Adrenal gland (tissue), 12 donors: ENCODE data around the gene PRKG1. TPM values are rescaled to one million over a fixed set of nuclear protein-coding genes. Genes with fewer than 3 reads are reported as not detected.

Experiments
- DNase-seq, 7 donors: peaks; one replicate each; pipeline ENCODE4 v3.0.0-alpha.2; 2019 to 2020
- H3K27ac ChIP-seq, 5 donors: fragments of 200-600 bp; sonication (generic) in 4 of 5; 1 replicate in 3 of 5; 2 replicates in 2 of 5; pipeline versions ENCODE4 v1.5.1 to v1.8.0; 2016 to 2020; ENCODE audit warnings: mild to moderate bottlenecking in 1 of 5
- H3K27me3 ChIP-seq: fragments of 200-600 bp; 2 replicates; pipeline ENCODE4 v1.8.0; 2021
- H3K36me3 ChIP-seq, 2 donors: fragments of 200-600 bp; replicated peaks in 1 of 2; 1 replicate in 1 of 2; 2 replicates in 1 of 2; pipeline versions ENCODE4 v1.5.1 to v1.8.0; 2018 to 2022
- H3K4me1 ChIP-seq, 2 donors: fragments of 200-600 bp; replicated peaks in 1 of 2; 1 replicate in 1 of 2; 2 replicates in 1 of 2; pipeline versions ENCODE4 v1.5.1 to v1.8.0; 2018 to 2021
- H3K4me3 ChIP-seq, 4 donors: fragments of 200-600 bp; sonication (generic) in 3 of 4; one replicate each; pipeline ENCODE4 v1.5.1; 2016 to 2018
- H3K9me3 ChIP-seq, 3 donors: fragments of 200-600 bp; sonication (generic) in 1 of 3; replicated peaks in 1 of 3; 1 replicate in 2 of 3; 2 replicates in 1 of 3; pipeline versions ENCODE4 v1.5.1 to v1.8.0; 2016 to 2021
- POLR2A ChIP-seq, 2 donors: fragments of 450-650 bp; IDR thresholded peaks; one replicate each; pipeline ENCODE4 v1.6.1; 2017; ENCODE audit warnings: antibody characterized with exemption in 2 of 2, mild to moderate bottlenecking in 2 of 2, moderate library complexity in 1 of 2
- WGBS, 4 donors: extraction: QIAGEN DNeasy Blood & Tissue Kit in 2 of 4; methylation state at CpG; one replicate each; pipeline versions ENCODE4 v1.1.5 to v1.1.7; 2013 to 2017; 5-methylcytosine and 5-hydroxymethylcytosine counted together
- intact Hi-C, 2 donors: fragments of 100-400 bp; cut with DNase I; formaldehyde crosslinking; loops; one replicate each; pipeline versions ENCODE4 v1.14.1 to v1.15.0; 2022 to 2023
- polyA plus RNA-seq, 3 donors: library from polyadenylated mRNA; stranded (reverse); fragments of 200-250 nt in 2 of 3; fragments of 350-450 nt in 1 of 3; fragmentation: Illumina TruSeq in 1 of 3; extraction: RNeasy Lipid Tissue Mini Kit (QIAGEN cat#74804) in 1 of 3; gene quantifications; one replicate each; pipeline ENCODE4 v1.2.3, GENCODE V29; 2013 to 2014
- total RNA-seq, 9 donors: library from RNA; depleted of rRNA in 4 of 9; stranded (reverse); fragments of >200 nt in 4 of 9; fragments of 120-200 nt in 1 of 9; fragmentation: NEBNext Ultra II Directional in 1 of 9; extraction: Animal tissue kit (Norgen Biotek cat#: 25700) in 1 of 9; gene quantifications; one replicate each; pipeline versions ENCODE4 v1.1.0 to v1.2.4, GENCODE V29; 2013 to 2023
- TF ChIP-seq, protein P1 (sequence below), 6 experiments: fragments of 450-650 bp in 4 of 6; fragments of 200-600 bp in 2 of 6; sonication (generic) in 1 of 6; IDR thresholded peaks; 1 replicate in 5 of 6; 2 replicates in 1 of 6; pipeline versions ENCODE4 v1.5.1 to v1.8.0; 2016 to 2021; ENCODE audit warnings: antibody characterized with exemption in 6 of 6, mild to moderate bottlenecking in 2 of 6, moderate library complexity in 1 of 6
- donor health status: healthy with polysubstance abuse.
- donor health status: Bipolar disorder and iron deficiency.
- donor health status: DM: yes; HTN: yes; CAD: no.
- donor health status: DM: no; HTN: no; CAD: no.
- donor health status: DM: no; HTN: no; CAD: no.
- donor health status: DM: yes; HTN: yes; CAD: no.

PRKG1 gene
- total and polyA plus RNA-seq, 12 donors, result 6.9 to 104 (median 29.7) TPM

DNA sequence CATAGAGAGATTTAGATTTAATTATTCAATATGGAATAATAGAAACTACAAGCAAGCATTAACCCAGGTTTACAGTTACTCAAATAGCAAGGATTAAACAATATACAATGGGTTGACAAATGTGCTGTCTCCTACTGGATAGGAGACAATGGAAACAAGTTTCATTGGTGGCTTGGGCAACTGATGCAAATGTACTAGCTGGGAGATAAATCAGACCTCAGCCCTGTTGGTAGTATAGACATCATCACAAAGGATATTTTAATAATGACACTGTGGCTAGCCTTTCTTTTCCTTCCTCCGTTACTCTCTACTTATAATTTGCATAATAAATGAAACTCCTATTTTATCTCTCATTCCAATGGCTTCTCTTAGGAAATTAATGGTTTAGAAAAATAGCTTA lies 1143.2 kb downstream of the PRKG1 start:
- no peak for DNase-seq
- Histone ChIP-seq H3K36me3 (no peaks in the 10 kb centered on the region), H3K4me3 (no peak overlapping the region), H3K9me3 (no peaks in the 10 kb centered on the region), H3K4me1 (peaks cover 6 to 19% of the 10 kb centered on the region in 2 donors), H3K27me3 (no peaks in the 10 kb centered on the region), H3K27ac (peak overlapping the region in 1 of 5 donors; percentile 0)
- intact Hi-C loops, result loop anchor here in 1 of 2 donors (10.0 kb wide), 1 partner anchor 1153 kb away; no protein-coding TSS in a partner anchor
- 69 to 88% (median 85%) methylated on average over 1 of the region's 1 CpG for WGBS, 4 donors
- TF ChIP-seq, protein P1, sequence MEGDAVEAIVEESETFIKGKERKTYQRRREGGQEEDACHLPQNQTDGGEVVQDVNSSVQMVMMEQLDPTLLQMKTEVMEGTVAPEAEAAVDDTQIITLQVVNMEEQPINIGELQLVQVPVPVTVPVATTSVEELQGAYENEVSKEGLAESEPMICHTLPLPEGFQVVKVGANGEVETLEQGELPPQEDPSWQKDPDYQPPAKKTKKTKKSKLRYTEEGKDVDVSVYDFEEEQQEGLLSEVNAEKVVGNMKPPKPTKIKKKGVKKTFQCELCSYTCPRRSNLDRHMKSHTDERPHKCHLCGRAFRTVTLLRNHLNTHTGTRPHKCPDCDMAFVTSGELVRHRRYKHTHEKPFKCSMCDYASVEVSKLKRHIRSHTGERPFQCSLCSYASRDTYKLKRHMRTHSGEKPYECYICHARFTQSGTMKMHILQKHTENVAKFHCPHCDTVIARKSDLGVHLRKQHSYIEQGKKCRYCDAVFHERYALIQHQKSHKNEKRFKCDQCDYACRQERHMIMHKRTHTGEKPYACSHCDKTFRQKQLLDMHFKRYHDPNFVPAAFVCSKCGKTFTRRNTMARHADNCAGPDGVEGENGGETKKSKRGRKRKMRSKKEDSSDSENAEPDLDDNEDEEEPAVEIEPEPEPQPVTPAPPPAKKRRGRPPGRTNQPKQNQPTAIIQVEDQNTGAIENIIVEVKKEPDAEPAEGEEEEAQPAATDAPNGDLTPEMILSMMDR (IDR thresholded peaks at IDR 0.05), result no peak
- no peak for TF ChIP-seq POLR2A (IDR thresholded peaks at IDR 0.05)

DNA sequence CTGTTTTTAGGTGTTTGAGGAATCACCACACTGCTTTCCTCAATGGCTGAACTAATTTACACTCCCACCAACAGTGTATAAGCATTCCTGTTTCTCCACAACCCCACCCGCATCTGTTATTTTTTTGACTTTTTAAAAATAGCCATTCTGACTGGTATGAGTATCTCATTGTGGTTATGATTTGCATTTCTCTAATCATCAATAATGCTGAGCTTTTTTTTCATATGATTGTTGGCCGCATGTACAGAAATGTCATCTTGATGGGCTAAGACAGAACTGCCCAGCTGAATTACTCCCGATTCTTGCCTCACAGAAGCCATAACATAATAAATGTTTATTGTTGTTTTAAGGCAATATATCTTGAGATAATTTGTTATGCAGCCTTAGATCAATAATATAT lies 1146.7 kb downstream of the PRKG1 start:
- intact Hi-C loops, result no loop called here
- TF ChIP-seq, protein P1 (IDR thresholded peaks at IDR 0.05), result no peak
- TF ChIP-seq POLR2A (IDR thresholded peaks at IDR 0.05), result no peak
- Histone ChIP-seq H3K27ac (no peak overlapping the region), H3K36me3 (no peaks in the 10 kb centered on the region), H3K4me3 (no peak overlapping the region), H3K27me3 (no peaks in the 10 kb centered on the region), H3K9me3 (no peaks in the 10 kb centered on the region), H3K4me1 (peaks cover 9 to 18% of the 10 kb centered on the region in 2 donors)
- 88 to 98% (median 95%) methylated on average over 3 of the region's 3 CpGs for WGBS, 4 donors
- no peak for DNase-seq

DNA sequence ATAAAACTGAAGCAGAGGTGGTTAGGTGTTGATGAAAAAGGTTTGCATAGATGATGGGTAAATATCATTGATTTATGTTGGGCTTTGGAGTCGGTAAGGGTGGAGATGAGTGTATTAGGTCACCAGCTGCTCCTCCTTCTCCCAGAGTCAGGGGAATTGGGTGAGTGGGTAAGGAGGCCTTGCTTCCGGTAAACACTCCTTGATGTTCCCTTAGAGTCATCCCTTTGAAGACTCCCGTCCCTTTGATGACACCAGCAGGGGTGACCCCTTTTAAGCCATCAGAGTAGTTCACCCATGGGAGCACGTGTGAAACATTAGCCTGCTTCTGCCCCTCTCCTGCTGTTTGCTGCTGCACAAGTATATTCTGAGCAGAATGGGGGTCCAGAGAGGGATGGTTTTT lies 1147.6 kb downstream of the PRKG1 start:
- H3K9me3 ChIP-seq, result no peaks in the 10 kb centered on the region
- no peak for TF ChIP-seq POLR2A (IDR thresholded peaks at IDR 0.05)
- TF ChIP-seq, protein P1 (IDR thresholded peaks at IDR 0.05), result no peak
- no peaks in the 10 kb centered on the region for H3K27me3 ChIP-seq
- no peak for DNase-seq
- H3K36me3 ChIP-seq, result no peaks in the 10 kb centered on the region
- 71 to 82% (median 77%) methylated on average over 4 of the region's 4 CpGs for WGBS, 4 donors
- intact Hi-C loops, result no loop called here
- no peak overlapping the region for H3K27ac ChIP-seq
- H3K4me1 ChIP-seq, result peaks cover 9 to 10% of the 10 kb centered on the region in 2 donors
- H3K4me3 ChIP-seq, result no peak overlapping the region

DNA sequence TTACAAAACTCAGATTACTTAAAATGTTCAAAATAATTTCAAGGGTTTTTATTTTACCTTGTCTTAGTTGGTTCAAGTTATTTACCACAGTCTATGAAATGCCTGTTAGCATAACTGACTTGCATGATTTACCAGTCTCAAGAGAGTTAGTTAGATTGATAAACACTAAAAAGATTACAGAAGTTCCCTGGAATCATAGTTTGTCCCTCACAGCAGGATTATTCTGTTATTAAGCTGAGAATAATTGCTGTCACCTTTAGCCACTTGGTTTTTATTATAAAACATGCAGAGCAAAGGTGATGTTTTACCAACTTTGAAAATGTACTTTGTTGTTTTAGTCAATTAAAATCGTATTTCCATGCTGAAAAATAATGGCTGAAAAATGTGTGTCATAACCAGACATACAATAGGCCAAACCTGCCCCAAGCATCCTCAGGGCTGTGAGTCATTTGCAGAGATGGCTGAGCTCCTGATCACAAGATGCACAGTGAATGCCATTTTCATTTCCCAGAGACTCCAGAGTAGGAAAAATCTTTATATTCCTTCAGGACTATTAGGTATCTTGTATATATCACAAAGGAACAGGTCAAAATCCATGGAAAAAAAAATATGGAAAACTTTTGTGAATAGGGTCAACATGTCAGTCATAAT lies 1152.0 kb downstream of the PRKG1 start:
- H3K27me3 ChIP-seq, result no peaks in the 10 kb centered on the region
- H3K4me1 ChIP-seq, result peaks cover 0 to 4% of the 10 kb centered on the region in 2 donors
- intact Hi-C loops, result no loop called here
- H3K4me3 ChIP-seq, result no peak overlapping the region
- no peak for TF ChIP-seq POLR2A (IDR thresholded peaks at IDR 0.05)
- TF ChIP-seq, protein P1 (IDR thresholded peaks at IDR 0.05), result no peak
- no peaks in the 10 kb centered on the region for H3K36me3 ChIP-seq
- H3K9me3 ChIP-seq, result no peaks in the 10 kb centered on the region
- no peak overlapping the region for H3K27ac ChIP-seq
- DNase-seq, result no peak
- WGBS, 4 donors, result 50 to 65% (median 58%) methylated on average over 1 of the region's 1 CpG
